ENCODE measurements around the gene PTPN21.
A peak's percentile ranks its signal among the peaks of the same experiment; 100 is the strongest.

Gene PTPN21

GRCh38 chr14:88554457-88555286 is at the start of gene PTPN21:
TSS of gene PTPN21 (minus strand) at chr14:88555007. CDS start at chr14:88550417, 4,590 bp downstream.
- no peaks in the 10 kb centered on the region for H3K36me3 ChIP-seq (ENCODE audit: control insufficient read depth in 2 of 2, insufficient read depth in 2 of 2, low read length in 2 of 2)
- peaks cover 16% of the 10 kb centered on the region for H3K4me1 ChIP-seq (ENCODE audit: control insufficient read depth, insufficient read depth, low read length)
- H3K27ac ChIP-seq (ENCODE audit: low read length): peak within 1 kb of the TSS; percentile 76
- H3K4me3 ChIP-seq (ENCODE audit: low read length in 2 of 2): peak within 1 kb of the TSS; percentile 65 to 78
- no peaks in the 10 kb centered on the region for H3K27me3 ChIP-seq (ENCODE audit: control insufficient read depth in 1 of 2, insufficient read depth in 2 of 2, low read length in 2 of 2)
- peak within 1 kb of the TSS; percentile 74 to 84 for H3K9ac ChIP-seq (ENCODE audit: low read length in 2 of 2)
- no peaks in the 10 kb centered on the region for H3K9me3 ChIP-seq (ENCODE audit: control insufficient read depth in 2 of 2, low read length in 2 of 2)

DNA sequence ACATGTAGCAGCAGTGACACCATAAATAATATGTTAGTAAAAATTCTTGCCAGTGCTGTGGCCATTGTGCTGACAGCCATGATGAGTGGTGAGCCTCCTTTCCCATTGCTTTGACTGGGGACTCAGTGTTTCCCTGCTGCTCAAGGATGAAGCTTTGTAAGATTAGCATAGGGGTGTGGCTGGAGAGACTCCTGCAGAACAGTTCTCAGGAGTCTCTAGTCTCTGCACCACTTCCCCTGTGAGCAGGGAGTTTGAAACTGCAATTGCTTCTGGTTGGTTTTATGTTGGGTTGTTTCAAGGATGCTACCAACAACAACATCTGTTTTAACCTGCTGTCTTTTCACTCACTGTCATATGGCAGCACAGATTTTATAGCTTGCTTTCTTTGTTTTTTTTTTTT is 49.4 kb upstream of the PTPN21 start:
- Histone ChIP-seq H3K27ac (ENCODE audit: low read length) (no peak overlapping the region), H3K27me3 (ENCODE audit: control insufficient read depth in 1 of 2, insufficient read depth in 2 of 2, low read length in 2 of 2) (no peaks in the 10 kb centered on the region), H3K4me1 (ENCODE audit: control insufficient read depth, insufficient read depth, low read length) (no peaks in the 10 kb centered on the region), H3K36me3 (ENCODE audit: control insufficient read depth in 2 of 2, insufficient read depth in 2 of 2, low read length in 2 of 2) (peaks cover 63 to 69% of the 10 kb centered on the region in 2 donors), H3K9ac (ENCODE audit: low read length in 2 of 2) (no peak overlapping the region), H3K9me3 (ENCODE audit: control insufficient read depth in 2 of 2, low read length in 2 of 2) (no peaks in the 10 kb centered on the region), H3K4me3 (ENCODE audit: low read length in 2 of 2) (no peak overlapping the region)

DNA sequence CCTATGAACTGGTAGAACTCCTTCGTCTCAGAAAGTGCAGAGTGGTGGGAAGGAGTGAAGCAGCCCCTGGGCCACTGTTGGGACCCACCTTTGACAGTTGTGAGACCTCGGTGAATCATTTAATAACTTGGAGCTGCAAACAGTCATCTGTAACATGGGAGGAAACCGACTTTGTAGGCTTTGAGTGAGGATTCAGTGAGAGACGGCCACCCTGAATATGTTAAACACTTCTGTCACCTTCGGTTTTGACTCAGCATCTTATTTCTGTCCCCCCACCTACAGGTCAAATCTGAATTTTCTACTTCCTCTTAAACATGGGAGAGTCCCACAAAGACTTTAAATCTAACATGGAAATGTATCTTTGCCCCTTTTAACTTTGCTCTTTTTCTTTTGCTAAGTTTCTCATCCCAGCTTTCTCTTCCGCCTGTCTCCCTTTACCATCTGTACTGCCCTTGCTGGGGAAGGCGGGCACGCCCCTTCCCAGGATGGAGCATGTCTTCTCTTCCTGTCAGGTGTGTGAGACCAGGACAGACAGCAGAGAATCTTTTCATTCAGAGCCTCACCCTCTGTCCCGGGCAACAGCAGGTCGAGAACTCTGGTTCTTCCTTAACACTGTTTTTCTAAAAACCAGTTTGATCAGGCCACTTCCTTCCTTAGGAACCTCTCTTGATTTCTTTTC is 45.1 kb upstream of the PTPN21 start:
- Histone ChIP-seq H3K9ac (ENCODE audit: low read length in 2 of 2) (no peak overlapping the region), H3K9me3 (ENCODE audit: control insufficient read depth in 2 of 2, low read length in 2 of 2) (no peaks in the 10 kb centered on the region), H3K4me3 (ENCODE audit: low read length in 2 of 2) (no peak overlapping the region), H3K27me3 (ENCODE audit: control insufficient read depth in 1 of 2, insufficient read depth in 2 of 2, low read length in 2 of 2) (no peaks in the 10 kb centered on the region), H3K27ac (ENCODE audit: low read length) (no peak overlapping the region), H3K36me3 (ENCODE audit: control insufficient read depth in 2 of 2, insufficient read depth in 2 of 2, low read length in 2 of 2) (peaks cover 62 to 77% of the 10 kb centered on the region in 2 donors), H3K4me1 (ENCODE audit: control insufficient read depth, insufficient read depth, low read length) (no peaks in the 10 kb centered on the region)

- no peaks in the 10 kb centered on the region for H3K4me1 ChIP-seq (ENCODE audit: control insufficient read depth, insufficient read depth, low read length)
- H3K4me3 ChIP-seq (ENCODE audit: low read length in 2 of 2): no peak overlapping the region
- H3K27me3 ChIP-seq (ENCODE audit: control insufficient read depth in 1 of 2, insufficient read depth in 2 of 2, low read length in 2 of 2): no peaks in the 10 kb centered on the region
- H3K9me3 ChIP-seq (ENCODE audit: control insufficient read depth in 2 of 2, low read length in 2 of 2): no peaks in the 10 kb centered on the region
- peaks cover 62 to 71% of the 10 kb centered on the region in 2 donors for H3K36me3 ChIP-seq (ENCODE audit: control insufficient read depth in 2 of 2, insufficient read depth in 2 of 2, low read length in 2 of 2)
- H3K9ac ChIP-seq (ENCODE audit: low read length in 2 of 2): no peak overlapping the region
- no peak overlapping the region for H3K27ac ChIP-seq (ENCODE audit: low read length)
These were observed 44.5 kb upstream of the PTPN21 start for GRCh38 chr14:88599326-88599725.

DNA sequence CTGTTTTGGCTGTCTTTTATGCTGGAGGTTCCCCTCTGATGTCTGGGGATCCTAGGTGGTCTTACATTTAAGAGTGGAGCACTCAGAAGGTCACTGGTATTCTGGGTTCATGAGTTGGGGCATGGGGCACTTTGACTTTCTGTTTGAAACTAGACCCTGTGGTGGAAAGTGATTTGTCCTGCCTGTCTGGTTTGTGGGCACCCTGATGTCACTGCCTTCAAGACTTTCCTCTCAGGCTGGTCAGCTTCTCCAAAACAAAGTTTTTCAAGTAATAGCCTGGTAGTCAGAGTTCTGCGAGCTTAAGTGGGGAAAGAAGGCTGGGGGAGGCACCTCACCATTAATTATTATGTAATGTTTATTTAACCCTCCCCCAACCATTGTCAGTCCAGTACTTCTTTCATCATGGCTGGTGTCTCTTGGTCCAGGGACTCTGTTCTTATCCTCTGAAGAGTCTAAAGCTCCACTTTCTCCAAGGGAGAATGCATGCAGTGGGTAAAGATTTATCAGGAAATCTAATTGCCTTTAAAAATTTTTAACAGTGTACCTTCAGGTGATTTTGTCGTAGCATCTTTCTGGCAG is 43.4 kb upstream of the PTPN21 start:
- Histone ChIP-seq H3K27me3 (ENCODE audit: control insufficient read depth in 1 of 2, insufficient read depth in 2 of 2, low read length in 2 of 2) (no peaks in the 10 kb centered on the region), H3K27ac (ENCODE audit: low read length) (no peak overlapping the region), H3K36me3 (ENCODE audit: control insufficient read depth in 2 of 2, insufficient read depth in 2 of 2, low read length in 2 of 2) (peaks cover 58 to 64% of the 10 kb centered on the region in 2 donors), H3K9ac (ENCODE audit: low read length in 2 of 2) (no peak overlapping the region), H3K4me3 (ENCODE audit: low read length in 2 of 2) (no peak overlapping the region), H3K9me3 (ENCODE audit: control insufficient read depth in 2 of 2, low read length in 2 of 2) (no peaks in the 10 kb centered on the region), H3K4me1 (ENCODE audit: control insufficient read depth, insufficient read depth, low read length) (no peaks in the 10 kb centered on the region)

DNA sequence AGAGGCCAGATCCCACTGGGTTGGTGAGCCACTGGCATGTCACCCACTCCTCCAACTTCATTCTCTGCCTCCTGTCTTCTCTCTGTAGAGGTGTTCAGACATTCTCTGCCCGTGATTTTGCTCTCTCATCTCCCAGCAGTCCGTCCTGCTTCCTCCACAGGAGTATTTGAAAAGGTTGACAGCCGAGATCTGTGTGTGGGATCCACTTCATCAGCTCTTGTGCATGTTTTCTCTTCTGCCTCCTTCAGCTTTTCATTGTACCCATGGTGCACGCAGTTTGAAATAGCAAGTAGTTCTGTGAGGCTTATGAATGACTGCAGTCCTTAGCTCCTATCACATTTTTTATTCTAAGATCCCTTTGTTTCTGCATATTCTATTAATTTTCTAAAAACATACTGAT is 42.8 kb upstream of the PTPN21 start:
- no peak overlapping the region for H3K9ac ChIP-seq (ENCODE audit: low read length in 2 of 2)
- peaks cover 53 to 60% of the 10 kb centered on the region in 2 donors for H3K36me3 ChIP-seq (ENCODE audit: control insufficient read depth in 2 of 2, insufficient read depth in 2 of 2, low read length in 2 of 2)
- no peak overlapping the region for H3K27ac ChIP-seq (ENCODE audit: low read length)
- H3K9me3 ChIP-seq (ENCODE audit: control insufficient read depth in 2 of 2, low read length in 2 of 2): no peaks in the 10 kb centered on the region
- no peaks in the 10 kb centered on the region for H3K27me3 ChIP-seq (ENCODE audit: control insufficient read depth in 1 of 2, insufficient read depth in 2 of 2, low read length in 2 of 2)
- no peaks in the 10 kb centered on the region for H3K4me1 ChIP-seq (ENCODE audit: control insufficient read depth, insufficient read depth, low read length)
- H3K4me3 ChIP-seq (ENCODE audit: low read length in 2 of 2): no peak overlapping the region

DNA sequence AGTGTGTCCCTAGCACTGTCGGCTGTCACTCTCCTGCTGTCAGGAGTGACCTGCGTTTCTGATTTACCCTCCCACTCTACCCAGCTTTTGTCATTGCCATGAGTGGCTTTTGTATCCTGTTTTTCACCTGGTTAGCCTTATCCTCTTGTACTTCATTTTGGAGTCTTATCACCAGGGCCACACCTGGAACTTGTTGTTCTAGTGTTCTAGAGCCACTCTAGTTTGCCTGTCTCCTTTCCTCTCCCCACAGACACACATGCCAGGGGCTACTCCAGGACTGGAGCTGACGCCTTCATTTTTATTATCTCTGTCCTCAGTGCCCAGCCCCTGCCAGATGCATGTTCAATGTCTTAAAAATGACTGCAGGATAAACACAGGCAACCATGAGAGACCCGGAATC is 42.2 kb upstream of the PTPN21 start:
- Histone ChIP-seq H3K9ac (ENCODE audit: low read length in 2 of 2) (no peak overlapping the region), H3K4me1 (ENCODE audit: control insufficient read depth, insufficient read depth, low read length) (no peaks in the 10 kb centered on the region), H3K27me3 (ENCODE audit: control insufficient read depth in 1 of 2, insufficient read depth in 2 of 2, low read length in 2 of 2) (no peaks in the 10 kb centered on the region), H3K27ac (ENCODE audit: low read length) (no peak overlapping the region), H3K4me3 (ENCODE audit: low read length in 2 of 2) (no peak overlapping the region), H3K36me3 (ENCODE audit: control insufficient read depth in 2 of 2, insufficient read depth in 2 of 2, low read length in 2 of 2) (peaks cover 49 to 55% of the 10 kb centered on the region in 2 donors), H3K9me3 (ENCODE audit: control insufficient read depth in 2 of 2, low read length in 2 of 2) (no peaks in the 10 kb centered on the region)

GRCh38 chr14:88592031-88592430 is 37.2 kb upstream of the PTPN21 start:
- no peaks in the 10 kb centered on the region for H3K4me1 ChIP-seq (ENCODE audit: control insufficient read depth, insufficient read depth, low read length)
- H3K27me3 ChIP-seq (ENCODE audit: control insufficient read depth in 1 of 2, insufficient read depth in 2 of 2, low read length in 2 of 2): no peaks in the 10 kb centered on the region
- H3K27ac ChIP-seq (ENCODE audit: low read length): no peak overlapping the region
- H3K9ac ChIP-seq (ENCODE audit: low read length in 2 of 2): no peak overlapping the region
- H3K9me3 ChIP-seq (ENCODE audit: control insufficient read depth in 2 of 2, low read length in 2 of 2): no peaks in the 10 kb centered on the region
- no peak overlapping the region for H3K4me3 ChIP-seq (ENCODE audit: low read length in 2 of 2)
- peaks cover 18 to 29% of the 10 kb centered on the region in 2 donors for H3K36me3 ChIP-seq (ENCODE audit: control insufficient read depth in 2 of 2, insufficient read depth in 2 of 2, low read length in 2 of 2)

DNA sequence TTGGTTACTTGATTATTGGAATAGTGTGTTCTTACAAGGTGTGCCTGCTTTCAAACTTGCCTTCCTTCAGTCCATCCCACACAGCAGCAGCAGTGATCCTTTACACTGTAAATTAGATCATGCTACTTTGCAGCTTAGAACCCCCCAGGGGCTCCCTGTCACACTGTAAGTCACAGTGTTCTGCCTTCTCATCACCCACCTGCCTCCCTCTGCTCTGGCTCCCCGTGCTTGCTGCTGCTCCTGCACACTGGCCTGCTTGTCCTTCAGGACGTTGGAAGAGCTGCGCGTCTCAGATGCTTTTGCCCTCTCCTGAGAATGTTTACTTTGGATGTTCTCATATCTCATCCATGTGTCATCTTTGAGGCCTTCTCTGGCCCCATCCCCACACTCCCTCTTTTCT is 35.4 kb upstream of the PTPN21 start:
- Histone ChIP-seq H3K27ac (ENCODE audit: low read length) (no peak overlapping the region), H3K9me3 (ENCODE audit: control insufficient read depth in 2 of 2, low read length in 2 of 2) (no peaks in the 10 kb centered on the region), H3K36me3 (ENCODE audit: control insufficient read depth in 2 of 2, insufficient read depth in 2 of 2, low read length in 2 of 2) (peaks cover 11 to 21% of the 10 kb centered on the region in 2 donors), H3K27me3 (ENCODE audit: control insufficient read depth in 1 of 2, insufficient read depth in 2 of 2, low read length in 2 of 2) (no peaks in the 10 kb centered on the region), H3K4me1 (ENCODE audit: control insufficient read depth, insufficient read depth, low read length) (no peaks in the 10 kb centered on the region), H3K9ac (ENCODE audit: low read length in 2 of 2) (no peak overlapping the region), H3K4me3 (ENCODE audit: low read length in 2 of 2) (no peak overlapping the region)

- Histone ChIP-seq H3K4me3 (ENCODE audit: low read length in 2 of 2) (no peak overlapping the region), H3K36me3 (ENCODE audit: control insufficient read depth in 2 of 2, insufficient read depth in 2 of 2, low read length in 2 of 2) (peaks cover 12 to 17% of the 10 kb centered on the region in 2 donors), H3K27ac (ENCODE audit: low read length) (no peak overlapping the region), H3K9me3 (ENCODE audit: control insufficient read depth in 2 of 2, low read length in 2 of 2) (no peaks in the 10 kb centered on the region), H3K4me1 (ENCODE audit: control insufficient read depth, insufficient read depth, low read length) (no peaks in the 10 kb centered on the region), H3K9ac (ENCODE audit: low read length in 2 of 2) (no peak overlapping the region), H3K27me3 (ENCODE audit: control insufficient read depth in 1 of 2, insufficient read depth in 2 of 2, low read length in 2 of 2) (no peaks in the 10 kb centered on the region)
These were observed 33.3 kb upstream of the PTPN21 start for GRCh38 chr14:88588081-88588480.
